NCI-H2107 (cell line): ENCODE data around the gene TMEM59.
"Not testable (repeated sequence)": the region's sequence is repeated elsewhere in the genome, so short reads cannot be mapped to it uniquely, and the experiment has no call there.

Experiments used
- DNase-seq: peaks from one replicate; lab custom pipeline; 2025; lab: John Stamatoyannopoulos, UW

The TMEM59 gene

DNA sequence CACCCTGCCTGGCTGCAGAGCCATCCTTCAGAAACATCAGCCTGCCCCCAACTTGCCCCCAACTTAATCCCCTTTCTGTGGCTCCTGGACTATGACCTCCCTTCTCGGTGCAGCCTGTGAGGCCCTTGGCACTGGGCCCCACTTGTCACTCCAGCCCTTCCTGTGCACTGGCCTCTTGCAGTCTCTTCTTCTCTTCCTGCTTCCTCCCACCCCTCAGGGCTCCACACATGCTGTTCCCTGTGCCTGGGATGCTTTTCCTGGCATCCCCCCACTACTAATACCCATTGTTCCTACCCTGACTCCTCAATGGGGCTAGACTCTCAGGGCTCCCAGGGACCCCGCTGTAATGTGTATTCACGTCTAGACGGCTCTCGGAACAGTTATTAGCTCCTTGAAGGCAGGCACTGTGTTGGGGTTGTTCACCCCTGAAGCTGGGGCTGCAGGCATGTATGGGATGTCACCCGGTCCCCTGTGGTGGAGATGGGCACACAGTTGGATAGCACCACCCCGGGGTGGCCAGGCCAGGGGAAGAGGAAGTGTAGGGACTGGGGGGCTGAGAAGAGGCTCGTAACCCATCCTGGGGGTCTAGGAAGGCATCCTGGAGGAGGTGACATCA, 39.5 kb downstream of the TMEM59 start:
- DNase-seq: no peak

DNA sequence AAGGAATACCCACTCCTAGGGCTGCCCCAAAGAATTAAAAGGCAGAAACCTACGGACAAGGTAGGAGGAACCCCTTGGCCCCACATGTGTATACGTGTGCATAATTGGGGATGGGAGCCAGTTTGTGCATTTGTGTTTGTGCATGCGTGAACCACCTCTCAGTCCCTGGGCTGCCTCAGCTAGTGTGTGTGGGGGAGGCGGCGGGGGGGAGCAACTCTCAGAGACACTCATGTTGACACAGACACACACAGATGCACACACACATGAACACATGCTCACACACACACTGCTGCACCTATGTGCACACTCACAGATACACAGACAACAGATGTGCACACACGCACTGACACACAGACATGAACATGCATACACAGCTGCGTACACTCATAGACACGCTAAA, 40.1 kb downstream of the TMEM59 start:
- DNase-seq: no peak

DNA sequence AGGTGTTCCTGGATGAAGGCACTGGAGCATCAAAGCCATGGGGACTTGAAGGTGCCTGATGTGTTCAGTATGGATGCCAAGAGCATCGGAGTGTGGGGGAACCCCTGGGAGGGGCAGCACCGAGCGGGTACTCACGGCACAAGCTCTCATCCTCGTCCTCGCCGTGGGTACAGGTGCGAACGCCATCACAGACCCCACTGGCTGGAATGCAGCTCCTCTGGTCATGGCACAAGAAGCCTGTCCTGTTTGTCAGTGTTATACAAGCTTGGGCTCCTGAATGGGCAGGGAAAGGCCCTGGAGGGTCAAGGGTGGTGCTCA, 41.0 kb downstream of the TMEM59 start:
- DNase-seq: no peak

DNA sequence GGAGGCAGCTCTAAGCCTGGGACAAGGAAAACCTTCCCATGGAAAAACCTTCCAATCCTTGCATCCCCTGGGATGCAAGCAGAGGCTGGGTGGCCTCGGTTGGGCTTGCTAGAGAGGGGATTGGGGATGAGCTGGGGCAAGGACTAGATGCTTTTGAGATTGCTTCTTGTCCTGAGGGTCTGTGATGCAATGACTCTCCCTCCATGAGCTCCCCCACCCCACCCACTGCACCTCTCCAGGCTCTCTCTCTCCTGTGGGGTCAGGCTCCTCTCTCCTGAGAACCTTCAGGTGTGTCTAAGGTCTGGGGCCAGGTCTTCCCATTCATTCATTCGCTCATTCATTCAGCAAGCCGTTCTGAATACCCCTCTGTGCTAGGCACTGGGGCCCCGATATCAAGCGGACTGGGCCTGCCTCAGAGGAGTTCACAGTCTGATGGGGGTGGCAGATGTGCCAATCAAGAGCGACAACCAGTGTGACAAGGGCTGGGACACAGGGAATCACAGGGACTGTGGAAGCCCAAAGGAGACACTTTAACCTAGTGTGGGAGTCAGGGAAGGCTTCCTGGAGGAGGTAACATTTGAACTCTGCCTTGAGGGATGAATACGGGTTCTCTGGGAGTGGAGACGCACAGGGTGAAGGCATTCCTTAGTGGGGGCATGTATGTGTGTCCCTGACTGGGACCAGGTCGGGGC, 41.5 kb downstream of the TMEM59 start:
- DNase-seq: no peak

DNA sequence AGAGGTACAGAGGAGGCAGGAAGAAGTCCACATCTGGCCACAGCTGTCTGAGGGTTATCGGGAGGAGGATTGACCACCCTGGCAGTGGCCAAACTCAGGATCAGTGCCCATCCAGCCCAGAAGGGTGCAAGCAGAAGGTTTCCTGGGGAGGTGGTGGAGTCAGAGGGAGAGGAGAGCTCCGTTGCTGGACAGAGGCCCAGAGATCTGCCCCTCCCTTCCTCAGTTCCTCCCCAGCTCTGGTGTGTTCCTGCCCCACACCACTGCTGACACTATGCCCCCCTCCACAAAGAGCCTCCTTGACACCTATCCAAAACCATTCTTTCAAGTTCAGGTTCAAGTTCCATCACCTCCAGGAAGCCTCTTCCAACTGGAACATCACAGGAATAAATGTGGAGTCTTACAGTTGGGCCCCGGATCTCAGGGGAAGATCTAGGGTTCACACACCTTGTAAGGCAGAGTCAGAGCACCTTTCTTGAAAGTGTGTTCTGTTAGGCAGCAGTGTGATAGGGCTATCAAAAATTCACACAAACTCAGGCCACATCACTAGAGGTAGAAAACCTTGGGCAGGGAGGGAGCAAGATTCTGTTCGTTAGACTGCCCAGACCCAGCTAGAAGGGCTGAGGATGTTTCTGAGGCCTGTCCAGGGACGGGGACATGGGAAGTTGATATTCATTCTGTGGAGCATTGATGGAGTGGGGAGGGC, 42.4 kb downstream of the TMEM59 start:
- DNase-seq: no peak

DNA sequence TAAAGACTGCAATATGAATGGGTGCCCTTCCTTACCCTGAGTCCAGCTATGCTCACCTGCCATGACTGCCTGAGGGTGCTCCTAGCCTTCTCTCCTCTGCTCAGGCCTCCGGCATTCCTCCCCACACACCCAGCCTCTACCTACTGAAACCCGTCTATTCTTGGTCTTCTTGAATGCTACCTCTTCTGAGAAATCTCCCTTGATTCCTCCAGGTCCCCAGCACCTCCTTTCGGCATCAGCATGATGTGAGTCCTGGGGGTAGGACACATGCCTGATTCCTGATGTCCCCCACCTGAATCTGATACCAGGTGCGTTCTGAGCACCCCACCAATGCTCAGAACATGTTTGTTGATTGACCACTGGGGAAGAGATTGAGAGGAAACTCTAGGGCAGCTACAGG, 43.6 kb downstream of the TMEM59 start:
- no peak for DNase-seq

DNA sequence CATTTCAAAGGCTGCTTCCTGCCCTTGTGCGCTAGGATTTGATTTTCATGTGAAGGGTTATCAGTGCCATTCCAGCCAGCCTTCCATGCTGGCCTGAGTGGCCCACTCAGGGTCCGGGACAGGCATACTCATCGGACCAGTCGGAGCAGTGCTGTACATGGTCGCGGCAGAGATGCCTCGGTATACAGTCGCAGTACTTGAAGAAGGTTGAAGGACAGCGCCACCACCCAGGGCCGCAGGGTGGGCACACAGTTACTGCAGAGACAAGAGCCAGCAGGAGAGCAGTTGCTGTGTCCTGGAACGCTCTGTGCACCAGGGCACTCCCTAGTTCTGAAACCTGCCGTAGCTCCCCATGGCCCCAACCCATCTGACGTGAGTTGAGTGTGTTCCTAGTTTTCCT, 44.1 kb downstream of the TMEM59 start:
- DNase-seq: no peak

DNA sequence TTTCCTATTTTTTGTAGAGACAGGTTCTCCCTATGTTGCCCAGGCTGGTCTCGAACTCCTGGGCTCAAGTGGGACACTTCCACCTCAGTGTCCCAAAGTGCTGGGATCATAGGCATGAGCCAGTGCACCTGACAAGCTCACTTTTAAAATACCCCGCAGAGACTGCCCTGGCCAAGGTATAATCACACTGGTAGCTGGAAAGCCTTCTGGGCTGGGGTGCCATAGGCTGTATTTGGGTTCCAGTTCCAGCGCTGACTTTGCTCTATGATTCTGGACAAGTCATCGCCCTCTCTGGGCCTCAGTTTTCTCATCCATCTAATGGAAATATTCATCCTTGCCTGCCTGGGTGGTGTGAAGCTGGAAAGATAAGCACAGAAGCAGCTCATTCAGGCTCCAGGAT, 45.4 kb downstream of the TMEM59 start:
- no peak for DNase-seq

DNA sequence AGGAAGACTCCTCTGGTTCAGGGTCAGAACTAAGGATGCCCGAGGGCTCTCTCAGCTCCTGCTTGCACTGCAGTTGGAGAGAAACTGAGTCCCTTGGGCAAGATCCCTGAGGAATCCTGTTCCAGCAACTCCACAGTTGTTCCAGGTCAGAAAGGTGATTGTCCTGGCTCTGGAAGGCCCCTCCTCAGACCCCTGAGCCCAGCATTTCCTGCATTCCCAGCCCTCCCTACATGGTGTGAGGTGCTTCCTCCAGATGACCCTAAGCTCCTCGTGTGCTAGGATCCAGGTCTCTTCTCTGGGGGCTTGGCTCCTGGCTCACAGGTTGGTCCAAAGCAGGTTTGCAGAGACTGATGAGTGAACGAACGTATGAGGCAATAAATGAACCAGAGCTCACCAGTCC, 46.5 kb downstream of the TMEM59 start:
- no peak for DNase-seq

DNA sequence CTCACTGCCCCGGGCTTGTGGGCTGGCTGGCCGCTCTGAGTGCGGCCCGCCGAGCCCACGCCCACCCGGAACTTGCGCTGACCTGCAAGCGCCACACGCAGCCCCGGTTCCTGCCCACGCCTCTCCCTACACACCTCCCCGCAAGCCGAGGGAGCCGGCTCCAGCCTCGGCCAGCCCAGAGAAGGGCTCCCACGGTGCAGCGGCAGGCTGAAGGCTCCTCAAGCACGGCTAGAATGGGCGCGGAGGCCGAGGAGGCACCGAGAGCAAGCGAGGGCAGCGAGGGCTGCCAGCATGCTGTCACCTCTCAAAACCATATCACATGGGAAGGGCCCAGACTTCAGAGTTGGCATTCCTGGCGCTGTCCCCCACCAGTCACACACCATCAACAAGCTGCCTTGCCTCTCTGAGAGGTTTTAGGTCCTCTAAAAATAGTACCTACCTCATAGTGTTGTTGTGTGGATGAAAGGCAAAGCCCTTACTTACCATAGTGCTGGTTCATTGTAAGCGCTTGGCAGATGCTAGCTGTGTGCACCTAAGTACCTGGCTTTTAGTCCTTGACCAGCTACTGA, 48.4 kb downstream of the TMEM59 start:
- DNase-seq: no peak

DNA sequence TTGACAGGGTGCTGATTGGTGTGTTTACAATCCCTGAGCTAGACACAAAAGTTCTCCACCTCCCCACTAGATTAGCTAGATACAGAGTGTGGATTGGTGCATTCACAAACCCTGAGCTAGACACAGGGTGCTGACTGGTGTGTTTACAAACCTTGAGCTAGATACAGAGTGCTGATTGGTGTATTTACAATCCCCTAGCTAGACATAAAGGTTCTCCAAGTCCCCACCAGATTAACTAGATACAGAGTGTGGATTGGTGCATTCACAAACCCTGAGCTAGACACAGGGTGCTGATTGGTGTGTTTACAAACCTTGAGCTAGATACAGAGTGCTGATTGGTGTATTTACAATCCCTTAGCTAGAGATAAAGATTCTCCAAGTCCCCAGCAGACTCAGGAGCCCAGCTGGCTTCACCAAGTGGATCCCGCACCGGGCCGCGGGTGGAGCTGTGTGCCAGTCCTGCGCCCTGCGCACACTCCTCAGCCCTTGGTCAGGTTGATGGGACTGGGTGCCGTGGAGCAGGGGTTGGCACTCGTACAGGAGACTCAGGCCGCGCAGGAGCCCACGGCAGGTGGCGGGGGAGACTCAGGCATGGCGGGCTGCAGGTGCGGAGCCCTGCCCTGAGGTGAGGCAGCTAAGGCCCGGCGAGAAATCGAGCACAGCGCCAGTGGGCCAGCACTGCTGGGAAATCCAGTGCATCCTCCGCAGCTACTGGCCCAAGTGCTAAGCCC, 49.1 kb downstream of the TMEM59 start:
- DNase-seq: not testable (repeated sequence)

DNA sequence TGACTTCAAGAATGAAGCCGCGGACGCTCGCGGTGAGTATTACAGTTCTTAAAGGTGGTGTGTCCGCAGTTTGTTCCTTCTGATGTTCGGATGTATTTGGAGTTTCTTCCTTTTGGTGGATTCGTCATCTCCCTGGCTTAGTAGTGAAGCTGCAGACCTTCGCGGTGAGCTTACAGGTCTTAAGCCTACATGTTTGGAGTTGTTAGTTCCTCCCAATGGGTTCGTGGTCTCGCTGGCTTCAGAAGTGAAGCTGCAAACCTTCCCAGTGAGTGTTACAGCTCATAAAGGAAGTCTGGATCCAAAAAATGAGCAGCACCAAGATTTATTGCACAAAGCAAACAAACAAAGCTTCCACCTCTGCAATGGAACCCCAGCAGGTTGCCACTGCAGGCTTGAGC, 49.8 kb downstream of the TMEM59 start:
- DNase-seq: no peak

DNA sequence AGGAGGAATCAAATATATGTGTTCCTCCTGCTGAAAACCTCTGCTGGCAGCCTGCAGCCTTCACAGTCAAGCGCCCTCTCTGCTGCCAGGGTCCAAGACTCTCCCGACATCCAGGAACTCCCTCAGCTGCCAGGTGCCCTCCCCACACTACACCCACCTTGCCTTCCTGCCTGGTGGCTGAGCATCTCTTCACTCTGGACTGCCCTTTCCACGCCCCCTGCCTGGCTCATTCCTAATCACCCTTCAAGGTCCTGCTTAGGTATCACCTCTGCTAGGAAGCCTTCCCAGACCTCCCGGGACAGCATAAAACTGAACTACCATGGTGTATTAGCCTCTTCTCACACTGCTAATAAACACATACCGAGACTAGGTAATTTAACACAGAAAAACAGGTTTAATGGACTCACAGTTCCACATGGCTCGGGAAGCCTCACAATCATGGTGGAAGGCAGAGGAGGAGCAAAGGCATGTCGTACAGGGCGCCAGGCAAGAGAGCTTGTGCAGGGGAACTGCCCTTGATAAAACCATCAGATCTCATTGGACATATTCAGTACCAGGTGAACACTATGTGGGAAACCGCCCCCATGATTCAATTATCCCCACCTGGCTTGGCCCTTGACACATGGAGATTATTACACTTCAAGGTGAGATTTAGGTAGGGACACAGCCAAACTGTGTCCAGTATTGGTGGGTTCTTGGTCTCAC, 50.3 kb downstream of the TMEM59 start:
- no peak for DNase-seq

DNA sequence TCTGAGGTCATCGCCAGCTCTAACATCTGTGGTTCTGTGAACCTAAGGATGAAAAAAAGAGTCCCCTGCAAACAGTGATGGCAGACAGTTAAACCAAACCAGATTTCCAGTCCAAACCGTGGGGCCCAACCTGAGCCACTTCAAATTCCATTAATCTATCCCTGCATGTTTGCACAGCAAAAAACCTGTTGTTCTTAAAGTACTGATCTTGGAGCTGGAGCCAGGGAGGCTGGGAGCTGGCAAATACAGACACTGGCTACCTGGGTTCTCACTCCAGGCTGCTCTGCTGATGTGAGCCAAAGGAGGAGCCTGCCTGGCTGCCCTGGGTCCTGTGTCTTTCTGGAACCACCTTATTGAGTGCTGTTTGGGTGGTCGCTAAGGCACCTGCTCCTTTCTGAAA, 51.4 kb downstream of the TMEM59 start:
- DNase-seq: no peak

DNA sequence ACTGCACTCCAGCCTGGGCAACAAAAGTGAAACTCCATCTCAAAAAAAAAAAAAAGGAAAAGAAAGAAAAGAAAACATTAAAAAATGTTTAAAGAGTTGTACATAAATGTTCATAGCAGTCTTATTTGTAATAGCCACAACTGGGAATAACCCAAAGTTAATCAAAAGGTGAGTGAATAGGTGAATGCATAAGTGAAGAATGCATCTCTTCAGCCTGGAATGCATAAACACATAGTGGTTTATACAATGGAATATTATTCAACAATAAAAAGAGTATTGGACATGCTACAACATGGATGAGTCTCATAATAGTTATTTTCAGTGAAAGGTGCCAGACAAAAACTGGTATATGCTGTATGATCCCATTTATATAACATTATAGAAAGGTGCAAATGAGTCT, 53.1 kb downstream of the TMEM59 start:
- no peak for DNase-seq

DNA sequence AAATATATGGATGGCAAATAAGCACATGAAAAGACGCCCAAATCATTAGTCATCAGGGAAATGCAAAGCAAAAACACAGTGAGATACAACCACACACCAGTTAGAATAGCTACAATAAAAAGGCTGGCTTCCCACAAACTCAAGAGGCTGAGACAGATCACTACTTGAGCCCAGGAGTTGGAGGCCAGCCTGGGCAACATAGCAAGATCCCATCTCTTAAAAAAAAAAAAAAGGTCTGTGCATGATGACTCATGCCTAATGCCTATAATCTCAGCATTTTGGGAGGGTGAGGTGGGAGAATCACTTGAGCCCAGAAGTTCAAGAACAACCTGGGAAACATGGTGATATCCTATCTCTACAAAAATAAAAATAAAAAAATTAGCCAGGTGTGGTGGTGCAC, 54.8 kb downstream of the TMEM59 start:
- DNase-seq: no peak

DNA sequence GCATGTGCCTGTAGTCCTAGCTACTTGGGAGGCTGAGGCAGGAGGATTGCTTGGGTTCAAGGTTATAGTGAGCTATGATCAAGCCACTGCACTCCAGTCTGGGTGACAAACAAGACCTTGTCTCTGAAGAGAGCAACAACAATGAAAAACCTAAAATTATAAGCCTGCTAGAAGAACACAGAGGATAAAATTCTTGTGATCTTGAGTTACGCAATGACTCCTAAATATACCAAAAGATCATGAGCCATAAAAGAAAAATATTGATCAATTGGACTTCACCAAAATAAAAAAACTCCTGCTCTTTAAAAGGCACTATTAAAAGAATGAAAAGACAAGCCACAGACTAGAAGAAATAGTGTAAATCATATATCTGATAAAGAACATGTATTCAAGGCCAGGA, 57.3 kb downstream of the TMEM59 start:
- no peak for DNase-seq

DNA sequence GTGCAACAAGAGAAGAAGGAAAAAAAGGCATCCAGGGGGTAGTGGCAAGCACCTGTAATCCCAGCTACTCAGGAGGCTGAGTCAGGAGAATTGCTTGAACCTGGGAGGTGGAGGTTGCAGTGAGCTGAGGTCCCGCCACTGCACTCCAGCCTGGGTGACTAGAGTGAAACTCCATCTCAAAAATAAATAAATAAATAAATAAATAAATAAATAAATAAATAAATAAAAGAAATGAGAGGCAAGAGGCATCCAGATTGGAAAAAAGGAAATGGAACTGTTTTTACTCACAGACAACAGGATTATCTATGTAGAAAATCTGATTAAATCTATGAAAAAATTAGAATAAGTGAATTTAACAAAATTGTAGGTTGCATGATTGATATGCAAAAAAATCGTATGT, 58.5 kb downstream of the TMEM59 start:
- DNase-seq: not testable (repeated sequence)

DNA sequence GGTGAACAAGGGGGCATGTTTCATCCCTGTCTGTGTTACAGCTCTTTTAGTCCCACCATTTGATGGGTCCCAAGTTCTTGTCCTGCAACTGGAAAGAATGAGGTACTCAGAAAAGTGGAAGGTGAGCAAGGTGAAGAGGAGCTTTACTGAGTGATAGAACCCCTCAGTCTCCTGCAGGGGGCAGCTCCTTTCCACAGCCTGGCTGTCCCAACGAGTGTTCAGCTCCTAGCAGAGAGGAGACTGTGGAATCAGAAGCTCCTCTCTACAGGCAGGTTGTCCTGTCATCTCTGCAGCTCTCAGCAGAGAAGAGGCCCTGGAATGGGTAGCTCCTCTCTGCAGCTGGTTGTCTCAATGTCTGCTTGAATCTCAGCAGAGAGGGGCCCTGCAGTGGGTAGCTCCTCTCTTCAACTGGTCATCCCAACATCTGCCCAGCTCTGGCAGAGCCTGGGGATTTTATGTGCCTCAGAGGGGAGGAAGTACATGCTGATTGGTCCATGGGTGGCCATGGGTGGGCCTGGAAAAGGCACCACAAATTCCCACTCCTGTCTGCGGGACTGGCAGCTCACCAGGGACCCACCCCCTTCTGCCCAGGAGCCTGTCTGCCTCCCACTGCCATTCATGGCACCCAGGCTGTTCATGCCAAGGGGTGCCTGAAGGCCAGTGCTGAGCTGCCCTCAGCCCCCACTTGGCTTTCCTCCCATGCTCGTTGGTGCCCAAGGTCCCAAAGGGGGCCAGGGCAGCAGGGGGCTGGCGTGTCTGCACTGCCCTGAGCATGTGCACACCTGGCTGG, 60.7 kb downstream of the TMEM59 start:
- no peak for DNase-seq

DNA sequence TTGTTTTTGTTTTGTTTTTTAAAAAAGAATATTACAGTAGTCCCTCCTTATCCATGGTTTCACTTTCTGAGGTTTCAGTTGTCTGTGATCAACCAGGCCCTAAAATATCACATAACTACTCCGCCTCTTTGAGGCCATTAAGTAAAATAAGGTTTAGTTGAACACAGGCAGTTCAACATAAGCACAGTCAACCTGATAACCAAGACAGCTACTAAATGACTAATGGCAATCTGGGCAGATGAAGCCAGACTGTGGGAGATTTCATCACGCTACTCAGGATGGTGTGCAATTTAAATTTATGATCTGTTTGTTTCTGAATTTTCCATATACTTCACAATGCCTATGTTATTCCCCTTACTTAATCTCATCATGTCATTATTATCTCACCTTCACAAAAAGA, 65.1 kb downstream of the TMEM59 start:
- DNase-seq: no peak

DNA sequence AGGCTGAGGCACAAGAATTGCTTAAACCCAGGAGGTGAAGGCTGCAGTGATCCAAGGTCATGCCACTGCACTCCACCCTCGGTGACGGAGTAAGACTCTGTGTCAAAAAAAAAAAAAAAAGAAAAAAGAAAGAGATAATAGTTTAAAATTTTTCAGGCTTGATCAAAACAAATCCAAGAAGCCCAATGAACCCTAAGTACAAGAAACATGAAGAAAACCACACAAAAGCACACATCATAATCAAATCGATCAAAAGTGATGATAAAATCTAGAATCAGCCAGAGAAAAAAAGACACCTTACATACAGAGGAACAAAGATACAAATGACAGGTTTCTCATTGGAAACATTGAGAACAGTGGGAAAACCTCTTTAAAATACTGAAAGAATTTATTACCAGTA, 66.5 kb downstream of the TMEM59 start:
- no peak for DNase-seq
